Stimulated activated CD4-positive, alpha-beta T cell treated with anti-CD3 and anti-CD28 coated beads, Interleukin-4, amount 100 ng/mL, for 4 hours (primary cell): ENCODE data around the gene MTHFSD.

Experiments used
- DNase-seq, 2 experiments: peaks; one replicate each; pipeline ENCODE4 v3.0.0-alpha.2; 2020

MTHFSD gene

DNA sequence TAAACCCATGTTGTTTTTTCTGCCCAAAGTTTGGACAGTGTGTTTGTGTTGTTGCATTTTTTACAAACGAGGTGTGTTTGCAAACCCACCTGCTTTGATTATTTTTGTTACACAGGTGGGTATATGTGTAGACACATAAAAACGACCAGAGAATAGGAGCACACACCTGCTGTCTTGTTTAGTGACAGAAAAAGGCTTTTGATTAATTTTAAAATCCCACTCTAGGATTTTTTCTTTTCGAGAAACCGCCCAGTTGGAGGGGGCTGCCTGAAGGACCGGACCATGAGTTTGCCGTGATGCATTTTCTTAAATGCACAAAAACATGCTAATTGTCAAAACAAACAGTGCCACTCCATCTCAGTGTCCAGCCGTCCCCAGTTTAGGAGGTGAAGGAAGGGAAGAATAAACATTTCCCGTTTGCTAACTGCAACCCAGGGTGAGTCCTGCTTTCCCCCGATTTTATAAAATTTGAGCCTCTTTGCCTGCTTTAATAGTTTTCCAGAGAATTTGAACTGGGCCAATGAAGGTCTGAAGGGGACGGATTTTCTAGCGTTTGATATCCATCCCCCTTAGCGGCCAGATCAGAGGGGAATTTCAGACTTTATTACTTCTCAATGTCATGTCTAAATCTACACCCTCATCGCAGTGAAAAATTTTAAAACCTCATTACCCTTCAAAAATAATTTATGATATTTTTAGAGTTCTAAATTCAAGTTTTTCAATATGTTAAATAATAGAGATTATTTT, 14.8 kb upstream of the MTHFSD start:
- DNase-seq, result no peak

DNA sequence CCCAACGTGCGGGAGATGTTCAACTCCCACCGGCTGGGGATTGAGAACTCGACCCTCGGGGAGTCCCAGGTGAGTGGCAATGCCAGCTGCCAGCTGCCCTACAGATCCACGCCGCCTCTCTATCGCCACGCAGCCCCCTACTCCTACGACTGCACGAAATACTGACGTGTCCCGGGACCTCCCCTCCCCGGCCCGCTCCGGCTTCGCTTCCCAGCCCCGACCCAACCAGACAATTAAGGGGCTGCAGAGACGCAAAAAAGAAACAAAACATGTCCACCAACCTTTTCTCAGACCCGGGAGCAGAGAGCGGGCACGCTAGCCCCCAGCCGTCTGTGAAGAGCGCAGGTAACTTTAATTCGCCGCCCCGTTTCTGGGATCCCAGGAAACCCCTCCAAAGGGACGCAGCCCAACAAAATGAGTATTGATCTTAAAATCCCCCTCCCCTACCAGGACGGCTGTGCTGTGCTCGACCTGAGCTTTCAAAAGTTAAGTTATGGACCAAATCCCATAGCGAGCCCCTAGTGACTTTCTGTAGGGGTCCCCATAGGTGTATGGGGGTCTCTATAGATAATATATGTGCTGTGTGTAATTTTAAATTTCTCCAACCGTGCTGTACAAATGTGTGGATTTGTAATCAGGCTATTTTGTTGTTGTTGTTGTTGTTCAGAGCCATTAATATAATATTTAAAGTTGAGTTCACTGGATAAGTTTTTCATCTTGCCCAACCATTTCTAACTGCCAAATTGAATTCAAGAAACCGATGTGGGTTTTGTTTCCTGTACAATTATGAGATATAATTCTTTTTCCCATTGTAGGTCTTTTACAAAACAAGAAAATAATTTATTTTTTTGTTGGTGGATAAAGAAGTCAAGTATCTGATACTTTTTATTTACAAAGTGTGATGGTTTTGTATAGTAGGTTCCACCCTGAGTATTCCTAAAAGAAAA, 13.9 kb upstream of the MTHFSD start:
- no peak for DNase-seq

DNA sequence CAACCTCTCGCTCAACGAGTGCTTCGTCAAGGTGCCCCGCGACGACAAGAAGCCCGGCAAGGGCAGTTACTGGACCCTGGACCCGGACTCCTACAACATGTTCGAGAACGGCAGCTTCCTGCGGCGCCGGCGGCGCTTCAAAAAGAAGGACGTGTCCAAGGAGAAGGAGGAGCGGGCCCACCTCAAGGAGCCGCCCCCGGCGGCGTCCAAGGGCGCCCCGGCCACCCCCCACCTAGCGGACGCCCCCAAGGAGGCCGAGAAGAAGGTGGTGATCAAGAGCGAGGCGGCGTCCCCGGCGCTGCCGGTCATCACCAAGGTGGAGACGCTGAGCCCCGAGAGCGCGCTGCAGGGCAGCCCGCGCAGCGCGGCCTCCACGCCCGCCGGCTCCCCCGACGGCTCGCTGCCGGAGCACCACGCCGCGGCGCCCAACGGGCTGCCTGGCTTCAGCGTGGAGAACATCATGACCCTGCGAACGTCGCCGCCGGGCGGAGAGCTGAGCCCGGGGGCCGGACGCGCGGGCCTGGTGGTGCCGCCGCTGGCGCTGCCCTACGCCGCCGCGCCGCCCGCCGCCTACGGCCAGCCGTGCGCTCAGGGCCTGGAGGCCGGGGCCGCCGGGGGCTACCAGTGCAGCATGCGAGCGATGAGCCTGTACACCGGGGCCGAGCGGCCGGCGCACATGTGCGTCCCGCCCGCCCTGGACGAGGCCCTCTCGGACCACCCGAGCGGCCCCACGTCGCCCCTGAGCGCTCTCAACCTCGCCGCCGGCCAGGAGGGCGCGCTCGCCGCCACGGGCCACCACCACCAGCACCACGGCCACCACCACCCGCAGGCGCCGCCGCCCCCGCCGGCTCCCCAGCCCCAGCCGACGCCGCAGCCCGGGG, 12.9 kb upstream of the MTHFSD start:
- no peak for DNase-seq

DNA sequence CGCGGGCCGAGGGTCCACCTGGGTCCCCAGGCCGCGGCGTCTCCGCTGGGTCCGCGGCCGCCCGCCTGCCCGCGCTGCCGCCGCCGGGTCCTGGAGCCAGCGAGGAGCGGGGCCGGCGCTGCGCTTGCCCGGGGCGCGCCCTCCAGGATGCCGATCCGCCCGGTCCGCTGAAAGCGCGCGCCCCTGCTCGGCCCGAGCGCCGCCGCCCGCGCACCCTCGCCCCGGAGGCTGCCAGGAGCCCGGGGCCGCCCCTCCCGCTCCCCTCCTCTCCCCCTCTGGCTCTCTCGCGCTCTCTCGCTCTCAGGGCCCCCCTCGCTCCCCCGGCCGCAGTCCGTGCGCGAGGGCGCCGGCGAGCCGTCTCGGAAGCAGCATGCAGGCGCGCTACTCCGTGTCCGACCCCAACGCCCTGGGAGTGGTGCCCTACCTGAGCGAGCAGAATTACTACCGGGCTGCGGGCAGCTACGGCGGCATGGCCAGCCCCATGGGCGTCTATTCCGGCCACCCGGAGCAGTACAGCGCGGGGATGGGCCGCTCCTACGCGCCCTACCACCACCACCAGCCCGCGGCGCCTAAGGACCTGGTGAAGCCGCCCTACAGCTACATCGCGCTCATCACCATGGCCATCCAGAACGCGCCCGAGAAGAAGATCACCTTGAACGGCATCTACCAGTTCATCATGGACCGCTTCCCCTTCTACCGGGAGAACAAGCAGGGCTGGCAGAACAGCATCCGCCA, 12.1 kb upstream of the MTHFSD start:
- no peak for DNase-seq

DNA sequence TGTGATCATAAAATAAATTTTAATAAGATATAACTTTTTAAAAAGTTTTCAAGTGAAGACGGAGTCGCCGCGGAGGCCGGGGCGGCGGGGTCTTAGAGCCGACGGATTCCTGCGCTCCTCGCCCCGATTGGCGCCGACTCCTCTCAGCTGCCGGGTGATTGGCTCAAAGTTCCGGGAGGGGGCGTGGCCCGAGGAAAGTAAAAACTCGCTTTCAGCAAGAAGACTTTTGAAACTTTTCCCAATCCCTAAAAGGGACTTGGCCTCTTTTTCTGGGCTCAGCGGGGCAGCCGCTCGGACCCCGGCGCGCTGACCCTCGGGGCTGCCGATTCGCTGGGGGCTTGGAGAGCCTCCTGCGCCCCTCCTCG, 11.5 kb upstream of the MTHFSD start, which contains the start of gene FOXC2:
Gene FOXC2, plus strand, starts transcription at position 229 of the 365 bp plus-strand sequence. CDS start 507 bp downstream, outside the sequence.
- peak; percentile 44 to 53 for DNase-seq

DNA sequence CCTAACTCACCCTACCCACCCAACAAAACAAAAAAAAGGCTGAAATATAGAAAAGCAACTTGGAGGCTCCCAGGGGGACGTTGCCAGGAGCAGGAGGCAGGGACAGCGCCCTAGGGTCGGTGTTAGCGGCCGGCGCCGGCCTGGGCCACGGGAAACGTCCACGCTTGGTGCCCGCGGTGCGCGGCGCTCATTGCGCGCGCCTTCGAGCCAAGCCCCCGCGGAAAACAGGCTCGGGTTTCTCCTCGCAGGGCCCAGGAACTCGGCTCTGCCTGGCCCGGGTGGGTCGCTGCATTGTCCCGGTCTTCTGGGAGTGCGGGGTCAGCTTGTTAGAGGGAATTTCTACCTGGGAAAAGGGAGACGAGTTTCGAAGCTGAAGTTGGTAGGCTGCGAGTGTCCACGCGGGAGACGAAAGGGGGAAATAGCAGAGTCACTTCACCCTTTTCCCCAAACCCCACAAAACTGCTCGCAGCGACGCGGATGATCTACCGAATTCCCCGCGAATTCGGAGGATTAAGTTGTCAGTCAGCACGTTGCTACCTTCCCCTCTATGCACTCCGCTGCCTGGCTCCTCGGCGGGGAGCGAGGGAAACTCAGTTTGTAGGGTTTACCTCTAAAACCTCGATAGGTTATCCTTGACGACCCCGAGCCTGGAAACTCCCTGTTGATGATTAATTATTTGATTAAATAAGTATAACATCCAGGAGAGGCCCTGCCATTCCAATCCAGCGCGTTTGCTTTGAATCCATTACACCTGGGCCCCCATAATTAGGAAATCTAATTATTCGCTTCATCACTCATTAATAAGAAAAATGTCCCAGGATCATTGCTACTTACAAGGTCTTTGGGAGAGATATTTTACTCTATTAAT, 10.8 kb upstream of the MTHFSD start:
- no peak for DNase-seq

DNA sequence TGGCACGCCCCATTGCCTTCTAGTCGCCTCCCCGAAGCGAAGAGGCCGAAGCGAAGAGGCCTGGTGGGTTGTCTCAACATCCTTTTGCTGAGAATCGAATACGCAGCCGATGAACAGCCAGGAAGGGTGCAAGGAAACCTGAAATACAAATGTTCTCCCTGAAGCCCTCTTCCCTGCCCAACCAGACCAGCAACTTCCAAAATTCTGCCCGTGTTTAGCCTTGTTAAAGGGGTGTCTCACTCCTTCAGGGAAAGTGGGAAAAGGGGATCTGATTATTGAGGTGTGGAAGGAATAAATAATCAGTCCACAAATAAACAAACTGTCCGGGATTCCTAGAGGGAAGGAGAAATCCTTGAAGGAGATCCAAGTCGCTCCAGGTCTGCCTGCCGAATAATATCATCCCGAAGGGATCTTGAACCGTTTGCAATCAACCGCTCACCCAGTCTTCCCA, 10.2 kb upstream of the MTHFSD start:
- no peak for DNase-seq

DNA sequence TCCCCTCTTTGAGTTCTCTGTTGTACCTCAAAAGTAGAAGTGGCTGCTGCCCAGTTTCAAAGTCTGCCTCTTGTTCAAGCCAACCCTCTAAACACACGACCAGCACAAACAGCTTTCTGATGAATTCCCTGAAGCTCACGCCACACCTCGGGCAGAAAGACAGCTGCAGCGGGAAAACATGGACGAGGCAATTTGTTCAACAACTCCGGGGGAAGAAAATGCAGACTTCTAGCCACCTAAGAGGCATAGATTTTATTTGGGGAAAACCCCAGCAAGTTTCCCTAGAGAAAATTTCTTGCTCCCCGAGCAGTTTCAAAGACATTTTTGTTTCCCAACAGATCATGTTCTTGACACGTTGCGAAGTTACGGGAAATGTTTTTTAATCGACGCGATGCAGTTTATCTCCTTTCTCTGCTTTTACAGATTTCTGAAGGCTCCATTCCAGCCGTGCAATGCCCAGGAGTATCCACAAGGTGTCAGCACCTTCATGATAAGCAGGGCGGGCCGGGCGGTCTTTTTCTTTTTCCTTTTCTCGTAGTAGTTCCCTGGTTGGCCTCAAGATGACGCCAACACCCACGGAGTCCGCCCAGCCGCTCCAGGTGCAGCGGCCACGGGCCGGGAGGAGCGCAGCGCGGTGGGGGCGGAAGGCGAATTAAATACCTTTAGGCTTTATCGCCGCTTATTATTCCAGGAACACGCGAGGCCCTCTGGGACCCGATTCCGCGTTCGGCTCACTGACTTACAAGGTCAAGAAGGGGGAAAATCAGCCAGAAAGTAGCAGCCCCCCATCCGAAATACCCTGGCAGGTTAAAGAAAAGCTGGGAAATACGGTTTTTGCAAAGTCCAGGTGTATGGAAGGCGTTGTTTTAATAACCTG, 8.7 kb upstream of the MTHFSD start:
- DNase-seq, result peak; percentile 78 to 80

DNA sequence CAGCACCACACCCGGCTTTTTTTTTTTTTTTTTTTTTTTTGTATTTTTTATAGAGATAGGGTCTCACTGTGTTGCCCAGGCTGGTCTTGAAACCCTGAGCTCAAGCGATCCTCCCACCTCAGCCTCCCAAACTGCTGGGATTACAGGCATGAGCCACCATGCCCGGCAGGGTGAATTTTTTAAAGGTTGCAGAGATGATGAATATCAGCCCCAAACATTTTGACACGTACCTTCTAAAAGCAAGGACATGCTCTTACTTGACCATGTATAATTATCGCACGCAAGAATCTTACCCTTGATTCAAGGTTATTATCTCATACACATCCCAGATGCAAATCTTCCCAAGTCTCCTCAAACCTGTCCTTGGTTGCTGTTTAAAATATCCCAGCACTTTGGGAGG, 7.3 kb upstream of the MTHFSD start:
- no peak for DNase-seq

DNA sequence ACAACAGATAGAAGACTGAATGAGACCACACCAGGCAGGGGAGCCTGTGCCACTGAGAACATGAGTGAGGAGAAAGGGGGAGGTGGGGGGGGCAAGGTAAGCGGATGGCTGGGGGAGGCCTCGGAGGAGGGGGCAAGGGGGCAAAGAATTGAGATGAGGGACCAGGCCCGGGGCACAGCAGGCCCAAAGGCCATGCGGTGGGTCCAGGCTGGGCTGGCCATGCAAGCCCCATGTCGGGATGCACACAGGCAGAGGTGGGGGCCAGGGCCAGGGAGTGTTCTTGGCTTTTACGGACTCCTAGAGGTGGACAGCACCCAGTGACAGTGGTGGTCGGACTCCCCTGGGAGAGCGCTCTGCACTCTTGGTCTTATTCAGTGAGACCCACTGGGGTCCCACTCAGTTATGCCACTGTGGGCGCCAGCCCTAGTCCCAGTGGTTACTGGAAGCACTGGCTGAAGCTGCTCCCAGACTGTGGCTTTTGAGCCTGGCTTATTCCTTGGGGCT, 4.8 kb upstream of the MTHFSD start:
- no peak for DNase-seq

DNA sequence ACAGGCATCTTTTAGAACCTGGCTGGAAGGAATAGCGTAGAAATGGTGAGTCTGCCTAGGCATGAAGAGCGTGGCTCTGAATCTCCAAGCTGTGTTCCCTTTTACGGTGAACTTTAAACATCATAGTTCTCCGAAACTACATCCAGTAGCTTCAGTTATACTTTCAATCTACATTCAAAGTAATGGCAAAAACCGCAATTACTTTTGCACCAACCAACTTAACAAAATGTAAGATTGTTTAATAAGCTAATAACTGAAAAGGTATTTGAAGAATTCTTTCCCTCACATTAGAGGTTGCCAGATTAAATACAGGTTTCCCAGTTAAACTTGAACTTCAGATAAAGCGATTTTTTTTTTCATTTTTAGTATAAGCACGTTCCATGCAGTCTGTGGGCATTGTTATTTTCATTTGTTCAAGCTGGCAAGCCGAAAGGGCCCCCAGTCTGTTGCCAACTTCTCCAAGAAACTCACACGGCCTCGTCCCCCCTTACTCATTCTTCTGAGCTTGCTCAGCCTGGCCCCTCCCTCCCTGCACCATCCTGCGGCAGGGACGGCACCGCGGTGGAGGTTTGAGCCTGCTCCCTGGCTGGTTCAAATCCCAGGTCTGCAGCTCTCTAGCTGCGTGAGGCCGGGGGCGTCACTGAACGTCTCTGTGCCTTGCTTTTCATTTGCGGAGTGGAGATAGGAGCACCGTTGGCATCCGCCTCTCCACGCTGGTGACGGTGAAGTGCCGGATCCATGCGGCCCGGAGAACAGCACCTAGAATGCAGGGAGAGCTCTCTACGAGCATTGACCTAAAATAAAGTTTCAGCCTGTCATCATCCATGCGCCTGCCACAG, 3.5 kb upstream of the MTHFSD start:
- DNase-seq, result no peak

DNA sequence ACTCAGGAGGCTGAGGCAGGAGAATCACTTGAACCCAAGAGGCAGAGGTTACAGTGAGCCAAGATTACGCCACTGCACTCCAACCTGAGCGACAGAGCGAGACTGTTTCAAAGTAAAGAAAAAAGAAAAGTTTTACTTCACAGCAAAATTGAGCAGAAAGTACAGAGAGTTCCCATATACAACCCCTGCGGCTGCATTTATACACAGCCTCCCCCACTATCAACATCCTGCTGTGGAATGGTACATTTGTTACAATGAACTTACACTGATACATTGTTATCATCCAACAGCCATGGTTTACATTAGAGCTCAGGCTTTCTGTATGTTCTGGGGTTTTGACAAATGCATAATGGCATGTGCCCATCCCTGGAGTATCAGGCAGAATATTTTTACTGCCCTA, 2.6 kb upstream of the MTHFSD start:
- DNase-seq, result no peak

DNA sequence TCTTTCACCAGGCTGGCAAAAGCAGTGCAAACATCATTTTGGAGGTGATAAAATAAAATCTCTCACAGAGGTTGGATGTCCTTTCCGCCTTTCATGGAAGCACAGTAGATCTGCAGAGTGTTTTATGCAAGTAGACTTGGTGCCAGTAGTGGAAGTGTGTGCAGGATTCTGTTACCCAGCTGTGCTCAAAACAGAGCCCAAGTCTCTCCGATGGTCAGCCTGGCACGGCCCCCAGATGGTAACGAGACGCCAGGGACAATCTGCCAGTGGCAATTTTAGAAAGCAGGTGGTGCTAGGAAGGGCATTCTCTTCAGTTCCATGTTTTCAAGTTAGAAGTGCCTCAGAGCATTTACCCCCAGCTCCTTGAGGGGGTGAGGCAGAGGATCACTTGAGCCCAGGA, 1.5 kb upstream of the MTHFSD start:
- DNase-seq, result no peak

DNA sequence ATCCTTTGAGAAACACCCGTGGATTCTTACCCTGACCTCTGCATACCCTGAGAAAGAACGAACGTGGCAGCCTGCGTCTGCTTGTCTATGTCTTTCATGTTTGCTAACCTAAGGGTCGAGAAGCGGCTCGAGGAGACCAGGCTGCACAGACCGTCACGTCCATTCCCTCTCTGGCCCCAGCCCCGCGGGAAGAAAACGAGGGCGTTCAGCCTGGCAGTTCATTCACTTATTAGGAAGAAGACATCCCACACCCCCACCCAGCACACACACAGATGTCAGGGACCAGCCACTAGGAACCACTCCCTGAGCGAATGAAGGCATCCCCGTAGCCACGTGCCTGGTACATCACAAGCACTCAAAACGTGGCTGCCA, 655 bp upstream of the MTHFSD start:
- DNase-seq, result no peak

DNA sequence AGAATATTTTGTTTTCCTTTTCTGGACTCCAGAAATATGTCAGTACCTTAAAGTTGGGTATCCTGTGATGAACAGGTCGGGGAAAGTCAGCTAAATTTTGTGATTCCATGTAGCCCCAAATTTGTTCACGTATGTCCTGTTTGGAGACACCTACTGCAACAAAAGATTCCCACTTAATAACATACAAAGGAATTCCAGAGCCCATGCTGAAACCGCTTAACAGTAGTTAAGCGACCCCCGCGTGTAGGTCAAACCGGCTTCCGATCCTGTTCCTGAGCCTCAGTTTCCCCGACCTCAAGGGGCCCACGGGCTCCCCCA, 477 bp downstream of the MTHFSD start:
- DNase-seq, result no peak

DNA sequence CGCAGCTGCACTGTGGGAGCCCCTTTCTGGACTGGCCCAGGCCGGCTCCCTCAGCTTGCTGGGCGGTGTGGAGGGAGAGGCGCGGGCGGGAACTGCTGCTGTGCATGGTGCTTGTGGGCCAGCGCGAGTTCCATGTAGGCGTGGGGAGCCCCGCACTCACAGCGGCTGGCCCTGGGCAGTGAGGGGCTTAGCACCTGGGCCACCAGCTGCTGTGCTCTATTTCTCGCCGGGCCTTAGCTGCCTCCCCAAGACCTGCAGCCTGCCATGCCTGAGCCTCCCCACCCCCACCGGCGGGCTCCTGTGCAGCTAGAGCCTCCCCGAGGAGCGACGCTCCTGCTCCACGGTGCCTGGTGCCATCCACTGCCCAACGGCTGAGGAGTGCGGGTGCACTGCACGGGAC, 1.7 kb downstream of the MTHFSD start:
- no peak for DNase-seq

DNA sequence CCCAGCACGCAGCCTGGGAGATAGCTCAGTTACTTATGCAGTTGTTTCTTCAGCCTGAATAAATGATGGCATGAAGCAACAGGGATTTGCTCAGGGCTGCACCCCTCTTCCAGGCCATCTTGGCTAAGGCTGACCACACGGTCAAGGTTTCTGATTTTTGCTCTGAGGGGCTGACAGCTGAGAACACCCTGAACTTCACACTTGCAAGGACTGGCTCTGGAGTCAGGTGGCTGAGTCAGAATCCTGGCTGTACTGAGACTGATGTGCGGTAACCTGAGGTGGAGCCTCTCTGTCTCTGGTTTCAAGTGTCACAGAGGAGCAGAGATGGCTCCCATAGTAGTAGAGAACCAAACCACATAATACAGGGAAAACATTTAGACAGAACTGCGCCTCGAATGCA, 4.8 kb downstream of the MTHFSD start:
- DNase-seq, result no peak

DNA sequence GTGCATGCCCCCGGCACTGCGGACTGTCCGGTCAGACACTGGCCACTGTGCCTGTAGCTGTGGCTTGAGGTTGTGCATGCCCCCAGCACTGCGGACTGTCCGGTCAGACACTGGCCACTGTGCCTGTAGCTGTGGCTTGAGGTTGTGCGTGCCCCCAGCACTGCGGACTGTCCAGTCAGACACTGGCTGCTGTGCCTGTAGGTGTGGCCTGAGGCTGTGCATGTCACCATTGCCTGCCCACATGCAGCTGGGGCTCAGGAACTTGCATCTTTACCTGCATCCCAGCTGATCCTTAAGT, 5.2 kb downstream of the MTHFSD start:
- DNase-seq, result no peak

DNA sequence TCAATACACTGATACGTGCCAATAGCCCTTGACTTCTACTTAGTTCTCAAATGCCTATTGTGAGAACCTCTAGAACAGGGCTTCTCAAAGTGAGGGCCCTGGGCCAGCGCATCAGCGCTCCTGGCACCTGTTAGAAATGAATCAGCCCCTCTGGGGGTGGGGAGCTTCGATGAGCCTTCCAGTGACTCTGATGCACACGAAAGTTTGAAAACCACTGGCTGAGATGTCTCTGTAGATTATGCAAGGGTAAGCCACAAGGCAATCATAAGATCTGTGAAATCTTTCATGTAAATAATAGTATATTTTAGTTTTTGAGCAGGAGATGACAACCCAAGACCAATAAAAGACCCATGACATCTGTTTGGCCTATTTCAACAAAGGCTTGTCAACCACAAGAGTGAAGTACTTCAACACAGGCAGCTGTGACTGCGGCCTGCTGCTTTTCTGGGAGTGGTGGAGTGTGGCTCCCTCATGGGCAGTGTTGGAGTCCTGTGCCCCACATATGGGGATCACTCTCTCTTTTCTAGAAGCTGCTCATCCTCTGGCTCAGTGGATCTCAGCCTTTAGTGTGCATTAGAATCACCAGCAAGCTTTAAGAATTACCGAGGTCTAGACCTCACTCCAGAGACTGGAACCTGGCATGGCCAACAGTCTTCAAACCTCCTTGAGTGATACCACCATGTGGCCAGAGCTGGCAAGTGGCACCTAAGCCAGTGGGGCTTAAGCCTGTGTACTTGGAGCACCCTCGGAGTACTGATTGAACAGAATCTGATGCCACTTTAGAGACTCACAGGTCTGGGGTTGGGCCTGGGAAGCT, 5.8 kb downstream of the MTHFSD start:
- DNase-seq, result no peak
